Measurements from ENCODE around the gene CPA4.

The CPA4 gene

GRCh38 chr7:130346177-130346905 is 53.4 kb downstream of the CPA4 start:
- no peak for DNase-seq

- no peak for DNase-seq
Observed at GRCh38 chr7:130346941-130347340, 54.0 kb downstream of the CPA4 start.

- DNase-seq = no peak
Observed at GRCh38 chr7:130349911-130350782, 57.2 kb downstream of the CPA4 start.

GRCh38 chr7:130350945-130351790 is 58.2 kb downstream of the CPA4 start:
- no peak for DNase-seq

GRCh38 chr7:130351791-130352090 is 58.8 kb downstream of the CPA4 start:
- DNase-seq = no peak

GRCh38 chr7:130352194-130353074 is 59.5 kb downstream of the CPA4 start:
- no peak for DNase-seq

- no peak for DNase-seq
Observed at GRCh38 chr7:130353196-130353595, 60.2 kb downstream of the CPA4 start.

GRCh38 chr7:130356121-130356875 is 63.3 kb downstream of the CPA4 start:
- no peak for DNase-seq

GRCh38 chr7:130356876-130357611 is 64.1 kb downstream of the CPA4 start:
- no peak for DNase-seq

GRCh38 chr7:130358471-130358870 is 65.5 kb downstream of the CPA4 start:
- DNase-seq = no peak

GRCh38 chr7:130359276-130359857 is 66.4 kb downstream of the CPA4 start:
- no peak for DNase-seq

- no peak for DNase-seq
Observed at GRCh38 chr7:130360518-130360917, 67.6 kb downstream of the CPA4 start.

GRCh38 chr7:130361681-130362080 is 68.7 kb downstream of the CPA4 start:
- no peak for DNase-seq

GRCh38 chr7:130362251-130362816 is 69.4 kb downstream of the CPA4 start:
- no peak for DNase-seq

GRCh38 chr7:130363026-130363847 is 70.3 kb downstream of the CPA4 start:
- DNase-seq = no peak

- no peak for DNase-seq
Observed at GRCh38 chr7:130364451-130364850, 71.5 kb downstream of the CPA4 start.

- DNase-seq = no peak
Observed at GRCh38 chr7:130365088-130365487, 72.1 kb downstream of the CPA4 start.

GRCh38 chr7:130365511-130366441 is 72.8 kb downstream of the CPA4 start:
- no peak for DNase-seq

Data from T-helper 2 cell (primary cell).